SKM-1 treated with dmso at 0.1 percent for 144 hours (cell line): ENCODE results near the gene MEGF11.

Experiments
- DNase-seq: peaks from one replicate; lab custom pipeline; 2025; ENCODE audit not compliant: unreplicated experiment; lab: John Stamatoyannopoulos, UW

MEGF11 gene

GRCh38 chr15:66178531-66178910 is 75.0 kb downstream of the MEGF11 start:
- no peak for DNase-seq

- no peak for DNase-seq
These were observed 81.1 kb downstream of the MEGF11 start for GRCh38 chr15:66172324-66172980.

GRCh38 chr15:66171841-66172240 is 81.7 kb downstream of the MEGF11 start:
- DNase-seq, result no peak

GRCh38 chr15:66170716-66171115 is 82.8 kb downstream of the MEGF11 start:
- DNase-seq, result no peak

GRCh38 chr15:66170042-66170441 is 83.5 kb downstream of the MEGF11 start:
- no peak for DNase-seq

- DNase-seq, result no peak
These were observed 83.9 kb downstream of the MEGF11 start for GRCh38 chr15:66169625-66170024.

- no peak for DNase-seq
These were observed 84.5 kb downstream of the MEGF11 start for GRCh38 chr15:66169023-66169422.

- DNase-seq, result no peak
These were observed 85.7 kb downstream of the MEGF11 start for GRCh38 chr15:66167854-66168253.

GRCh38 chr15:66165856-66166255 is 87.7 kb downstream of the MEGF11 start:
- DNase-seq, result no peak

GRCh38 chr15:66164788-66165187 is 88.8 kb downstream of the MEGF11 start:
- DNase-seq, result no peak

- no peak for DNase-seq
These were observed 90.0 kb downstream of the MEGF11 start for GRCh38 chr15:66163553-66163952.

GRCh38 chr15:66162286-66162685 is 91.3 kb downstream of the MEGF11 start:
- no peak for DNase-seq

GRCh38 chr15:66161575-66162118 is 91.9 kb downstream of the MEGF11 start:
- DNase-seq, result no peak

- no peak for DNase-seq
These were observed 92.4 kb downstream of the MEGF11 start for GRCh38 chr15:66161108-66161507.

GRCh38 chr15:66157507-66157906 is 96.0 kb downstream of the MEGF11 start:
- DNase-seq, result no peak

GRCh38 chr15:66156310-66156975 is 97.1 kb downstream of the MEGF11 start:
- no peak for DNase-seq

GRCh38 chr15:66155065-66155464 is 98.5 kb downstream of the MEGF11 start:
- DNase-seq, result no peak

GRCh38 chr15:66154581-66154980 is 99.0 kb downstream of the MEGF11 start:
- DNase-seq, result no peak

- no peak for DNase-seq
These were observed 99.8 kb downstream of the MEGF11 start for GRCh38 chr15:66153549-66154415.

- DNase-seq, result no peak
These were observed 100.9 kb downstream of the MEGF11 start for GRCh38 chr15:66152650-66153049.

GRCh38 chr15:66151809-66152208 is 101.7 kb downstream of the MEGF11 start:
- DNase-seq, result no peak

- no peak for DNase-seq
These were observed 103.7 kb downstream of the MEGF11 start for GRCh38 chr15:66149871-66150270.
